ENCODE data around the gene VPS13A.

Gene VPS13A

DNA sequence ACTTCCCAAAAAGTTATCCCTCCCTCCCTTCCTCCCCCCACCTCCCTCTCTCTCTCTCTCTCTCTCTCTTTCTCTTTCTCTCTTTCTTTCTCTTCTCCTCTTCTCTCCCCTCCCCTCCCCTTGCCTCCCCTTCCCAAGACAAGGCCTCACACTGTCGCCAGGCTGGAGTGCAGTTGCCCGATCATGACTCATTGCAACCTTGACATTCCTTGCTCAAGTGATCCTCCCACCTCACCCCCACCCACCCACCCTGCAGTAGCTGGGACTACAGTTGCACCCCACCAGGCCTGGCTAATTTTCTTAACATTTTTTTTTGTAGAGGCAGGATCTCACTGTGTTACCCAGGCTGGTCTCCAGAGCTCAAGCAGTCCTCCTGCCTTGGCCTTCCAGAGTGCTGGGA, 32.8 kb downstream of the VPS13A start:
- Histone ChIP-seq H3K9ac (ENCODE audit: low read depth, low read length) (no peak overlapping the region), H3K4me1 (ENCODE audit: control insufficient read depth, insufficient read depth, low read length) (no peaks in the 10 kb centered on the region), H3K9me3 (ENCODE audit: control insufficient read depth, insufficient read depth, low read length) (no peaks in the 10 kb centered on the region)

DNA sequence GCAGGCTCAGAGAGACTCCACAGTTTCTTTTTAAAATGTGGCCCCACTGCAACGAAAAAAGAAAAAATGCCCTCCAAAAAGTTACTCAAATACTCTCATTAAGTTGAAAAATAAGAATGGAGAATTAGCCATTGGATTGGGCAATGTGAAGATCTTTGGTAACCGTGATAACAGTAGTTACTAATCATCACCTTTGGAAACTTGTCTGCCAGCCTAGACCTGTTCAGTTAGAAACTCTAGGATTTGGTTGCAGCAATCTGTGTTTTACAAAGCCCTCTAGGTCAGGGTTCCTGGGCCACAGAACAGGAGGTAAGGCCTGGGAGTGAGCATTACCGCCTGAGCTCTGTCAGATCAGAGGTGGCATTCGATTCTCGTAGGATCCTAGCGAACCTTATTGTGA, 34.2 kb downstream of the VPS13A start:
- no peak overlapping the region for H3K9ac ChIP-seq (ENCODE audit: low read depth, low read length)
- no peaks in the 10 kb centered on the region for H3K4me1 ChIP-seq (ENCODE audit: control insufficient read depth, insufficient read depth, low read length)
- H3K27me3 ChIP-seq (ENCODE audit: control insufficient read depth, insufficient read depth, low read length), result no peaks in the 10 kb centered on the region
- H3K36me3 ChIP-seq (ENCODE audit: control insufficient read depth, insufficient read depth, low read length), result peaks cover 2% of the 10 kb centered on the region
- no peak overlapping the region for H3K4me3 ChIP-seq (ENCODE audit: low read depth, low read length)
- no peaks in the 10 kb centered on the region for H3K9me3 ChIP-seq (ENCODE audit: control insufficient read depth, insufficient read depth, low read length)

More for the DNA sequence above, 32.8 kb downstream of the VPS13A start:
- no peak overlapping the region for H3K4me3 ChIP-seq (ENCODE audit: low read depth, low read length)
- no peaks in the 10 kb centered on the region for H3K27me3 ChIP-seq (ENCODE audit: control insufficient read depth, insufficient read depth, low read length)
- peaks cover 2% of the 10 kb centered on the region for H3K36me3 ChIP-seq (ENCODE audit: control insufficient read depth, insufficient read depth, low read length)

- no peaks in the 10 kb centered on the region for H3K27me3 ChIP-seq (ENCODE audit: control insufficient read depth, insufficient read depth, low read length)
- no peaks in the 10 kb centered on the region for H3K9me3 ChIP-seq (ENCODE audit: control insufficient read depth, insufficient read depth, low read length)
- no peaks in the 10 kb centered on the region for H3K4me1 ChIP-seq (ENCODE audit: control insufficient read depth, insufficient read depth, low read length)
- H3K4me3 ChIP-seq (ENCODE audit: low read depth, low read length), result no peak overlapping the region
- H3K36me3 ChIP-seq (ENCODE audit: control insufficient read depth, insufficient read depth, low read length), result peaks cover 2% of the 10 kb centered on the region
- no peak overlapping the region for H3K9ac ChIP-seq (ENCODE audit: low read depth, low read length)
Observed at GRCh38 chr9:77212801-77213200, 35.5 kb downstream of the VPS13A start.

DNA sequence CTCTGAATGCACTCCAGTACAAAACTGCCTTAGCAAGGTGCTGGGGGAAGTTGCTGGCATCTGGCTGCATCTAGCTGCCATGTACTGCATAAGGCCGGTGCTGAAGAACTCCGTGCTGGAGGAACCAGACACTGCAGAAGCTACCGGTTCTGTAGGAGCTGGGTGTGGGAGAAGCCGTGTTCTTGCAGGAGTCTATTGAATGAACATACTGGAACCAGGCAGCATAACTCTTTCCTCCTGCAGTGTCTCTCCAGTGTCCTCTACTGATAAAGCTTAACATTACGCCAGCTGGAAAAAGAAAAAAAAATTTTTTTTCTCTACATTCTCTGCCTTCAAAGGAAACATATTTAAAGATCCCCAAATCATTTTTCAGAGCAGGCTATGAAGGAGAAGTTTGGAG, 38.5 kb downstream of the VPS13A start:
- no peaks in the 10 kb centered on the region for H3K9me3 ChIP-seq (ENCODE audit: control insufficient read depth, insufficient read depth, low read length)
- no peaks in the 10 kb centered on the region for H3K27me3 ChIP-seq (ENCODE audit: control insufficient read depth, insufficient read depth, low read length)
- no peak overlapping the region for H3K4me3 ChIP-seq (ENCODE audit: low read depth, low read length)
- peaks cover 2% of the 10 kb centered on the region for H3K36me3 ChIP-seq (ENCODE audit: control insufficient read depth, insufficient read depth, low read length)
- no peaks in the 10 kb centered on the region for H3K4me1 ChIP-seq (ENCODE audit: control insufficient read depth, insufficient read depth, low read length)
- H3K9ac ChIP-seq (ENCODE audit: low read depth, low read length), result no peak overlapping the region

DNA sequence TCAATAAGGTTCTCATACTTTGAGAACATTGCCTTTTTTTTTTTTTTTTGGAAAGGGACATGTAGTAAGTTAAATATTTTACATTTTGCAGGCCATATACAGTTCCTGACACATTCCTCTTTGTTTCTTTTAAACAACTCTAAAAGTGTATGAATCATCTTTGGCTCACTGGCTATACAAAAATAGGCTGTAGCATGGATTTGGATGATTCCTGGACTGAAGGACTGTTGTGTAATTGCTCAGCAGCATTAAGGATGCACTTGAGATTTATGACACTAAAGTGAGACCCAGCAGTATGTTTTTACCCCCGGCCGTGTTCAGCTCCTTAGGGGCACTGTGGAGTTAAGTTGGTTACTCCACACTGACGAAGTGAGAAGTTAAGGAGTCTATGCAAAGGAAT, 41.3 kb downstream of the VPS13A start:
- Histone ChIP-seq H3K9ac (ENCODE audit: low read depth, low read length) (no peak overlapping the region), H3K9me3 (ENCODE audit: control insufficient read depth, insufficient read depth, low read length) (no peaks in the 10 kb centered on the region), H3K27me3 (ENCODE audit: control insufficient read depth, insufficient read depth, low read length) (no peaks in the 10 kb centered on the region), H3K4me1 (ENCODE audit: control insufficient read depth, insufficient read depth, low read length) (no peaks in the 10 kb centered on the region), H3K36me3 (ENCODE audit: control insufficient read depth, insufficient read depth, low read length) (peaks cover 2% of the 10 kb centered on the region), H3K4me3 (ENCODE audit: low read depth, low read length) (no peak overlapping the region)

DNA sequence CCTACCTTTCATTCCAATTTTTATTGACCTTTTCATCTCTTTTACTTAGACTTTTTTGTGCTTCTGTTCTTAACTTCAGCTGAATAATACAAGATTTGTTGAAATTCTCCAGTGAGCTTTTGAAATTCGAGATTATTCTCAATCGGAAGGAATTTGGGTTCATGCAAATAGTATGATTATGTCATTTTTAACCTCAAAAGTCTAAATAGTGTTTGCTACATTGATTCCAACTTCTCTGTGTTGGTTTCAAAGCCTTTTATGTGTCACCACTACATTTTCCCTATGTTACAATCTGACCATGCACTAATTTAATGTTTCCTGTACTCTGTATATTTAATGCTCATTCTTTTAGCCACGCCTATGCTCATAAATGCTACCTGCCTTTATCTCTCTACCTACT, 44.1 kb downstream of the VPS13A start:
- H3K9me3 ChIP-seq (ENCODE audit: control insufficient read depth, insufficient read depth, low read length), result no peaks in the 10 kb centered on the region
- no peaks in the 10 kb centered on the region for H3K27me3 ChIP-seq (ENCODE audit: control insufficient read depth, insufficient read depth, low read length)
- H3K36me3 ChIP-seq (ENCODE audit: control insufficient read depth, insufficient read depth, low read length), result no peaks in the 10 kb centered on the region
- no peak overlapping the region for H3K4me3 ChIP-seq (ENCODE audit: low read depth, low read length)
- no peaks in the 10 kb centered on the region for H3K4me1 ChIP-seq (ENCODE audit: control insufficient read depth, insufficient read depth, low read length)
- H3K9ac ChIP-seq (ENCODE audit: low read depth, low read length), result no peak overlapping the region

DNA sequence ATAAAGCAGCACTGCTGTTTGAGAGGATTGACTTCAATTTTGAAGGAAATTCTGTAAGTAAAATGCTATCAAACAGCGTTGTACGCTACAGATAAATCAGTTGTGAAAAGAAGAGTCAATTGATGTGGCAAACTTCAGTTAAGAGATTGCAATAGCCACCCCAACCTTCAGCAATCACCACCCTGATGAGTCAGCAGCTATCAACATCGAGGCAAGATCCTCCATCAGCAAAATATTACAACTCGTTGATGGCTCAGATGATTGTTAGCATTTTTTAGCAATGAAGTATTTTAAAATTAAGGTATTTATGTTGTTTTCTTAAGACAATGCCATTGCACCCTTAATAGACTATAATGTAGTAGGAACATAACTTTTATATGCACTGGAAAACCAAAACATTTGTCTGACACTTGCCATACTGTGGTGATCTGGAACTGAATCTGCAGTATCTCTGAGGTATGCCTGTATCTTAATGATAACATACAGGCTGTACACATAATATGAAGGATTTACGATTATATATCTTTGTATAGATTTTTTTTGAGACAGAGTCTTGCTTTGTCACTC, 47.5 kb downstream of the VPS13A start:
- no peak overlapping the region for H3K9ac ChIP-seq (ENCODE audit: low read depth, low read length)
- H3K4me3 ChIP-seq (ENCODE audit: low read depth, low read length), result no peak overlapping the region
- H3K9me3 ChIP-seq (ENCODE audit: control insufficient read depth, insufficient read depth, low read length), result no peaks in the 10 kb centered on the region
- H3K36me3 ChIP-seq (ENCODE audit: control insufficient read depth, insufficient read depth, low read length), result peaks cover 4% of the 10 kb centered on the region
- no peaks in the 10 kb centered on the region for H3K4me1 ChIP-seq (ENCODE audit: control insufficient read depth, insufficient read depth, low read length)
- no peaks in the 10 kb centered on the region for H3K27me3 ChIP-seq (ENCODE audit: control insufficient read depth, insufficient read depth, low read length)

GRCh38 chr9:77236693-77237092, 59.4 kb downstream of the VPS13A start:
- no peak overlapping the region for H3K9ac ChIP-seq (ENCODE audit: low read depth, low read length)

DNA sequence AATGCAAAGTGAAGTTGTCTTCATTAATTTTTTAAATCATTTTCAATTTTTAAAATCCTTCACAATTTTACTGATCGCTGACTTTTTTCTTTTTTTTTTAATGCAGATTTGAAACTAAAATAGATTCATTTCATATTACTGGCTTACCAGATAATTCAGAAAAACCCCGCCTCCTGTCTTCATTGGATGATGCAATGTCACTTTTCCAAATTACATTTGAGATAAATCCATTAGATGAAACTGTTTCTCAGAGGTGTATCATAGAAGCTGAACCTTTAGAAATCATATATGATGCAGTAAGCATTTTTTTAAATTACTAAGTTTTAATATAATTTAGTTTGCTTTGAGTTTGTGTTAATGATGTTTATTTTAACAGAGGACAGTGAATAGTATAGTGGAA, 60.6 kb downstream of the VPS13A start:
- Histone ChIP-seq H3K4me1 (ENCODE audit: control insufficient read depth, insufficient read depth, low read length) (no peaks in the 10 kb centered on the region), H3K27me3 (ENCODE audit: control insufficient read depth, insufficient read depth, low read length) (no peaks in the 10 kb centered on the region), H3K36me3 (ENCODE audit: control insufficient read depth, insufficient read depth, low read length) (no peaks in the 10 kb centered on the region), H3K9me3 (ENCODE audit: control insufficient read depth, insufficient read depth, low read length) (no peaks in the 10 kb centered on the region), H3K9ac (ENCODE audit: low read depth, low read length) (no peak overlapping the region), H3K4me3 (ENCODE audit: low read depth, low read length) (no peak overlapping the region)

More at GRCh38 chr9:77236693-77237092, 59.4 kb downstream of the VPS13A start:
- no peaks in the 10 kb centered on the region for H3K27me3 ChIP-seq (ENCODE audit: control insufficient read depth, insufficient read depth, low read length)
- H3K9me3 ChIP-seq (ENCODE audit: control insufficient read depth, insufficient read depth, low read length), result no peaks in the 10 kb centered on the region
- H3K4me3 ChIP-seq (ENCODE audit: low read depth, low read length), result no peak overlapping the region
- no peaks in the 10 kb centered on the region for H3K36me3 ChIP-seq (ENCODE audit: control insufficient read depth, insufficient read depth, low read length)
- no peaks in the 10 kb centered on the region for H3K4me1 ChIP-seq (ENCODE audit: control insufficient read depth, insufficient read depth, low read length)

DNA sequence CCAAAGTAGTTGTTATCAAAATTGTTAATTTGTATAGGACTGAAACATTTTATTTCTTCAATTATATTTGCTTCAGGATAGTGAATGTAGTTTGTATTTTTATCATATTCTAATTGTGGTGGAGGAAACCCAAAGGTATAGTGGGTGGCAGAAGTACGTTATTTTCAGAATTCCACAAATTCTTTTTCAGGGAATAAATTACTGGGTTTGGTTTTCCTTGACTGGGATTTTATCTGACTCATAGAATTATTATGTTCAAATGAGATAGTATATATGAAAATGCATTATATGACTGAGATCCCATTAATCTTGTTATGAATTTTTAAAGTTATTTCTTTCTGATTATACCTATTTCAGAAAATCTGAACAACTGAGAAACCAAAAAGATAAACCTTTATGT, 73.7 kb downstream of the VPS13A start:
- Histone ChIP-seq H3K4me3 (ENCODE audit: low read depth, low read length) (no peak overlapping the region), H3K27me3 (ENCODE audit: control insufficient read depth, insufficient read depth, low read length) (no peaks in the 10 kb centered on the region), H3K36me3 (ENCODE audit: control insufficient read depth, insufficient read depth, low read length) (no peaks in the 10 kb centered on the region), H3K9me3 (ENCODE audit: control insufficient read depth, insufficient read depth, low read length) (no peaks in the 10 kb centered on the region), H3K9ac (ENCODE audit: low read depth, low read length) (no peak overlapping the region), H3K4me1 (ENCODE audit: control insufficient read depth, insufficient read depth, low read length) (peaks cover 7% of the 10 kb centered on the region)

DNA sequence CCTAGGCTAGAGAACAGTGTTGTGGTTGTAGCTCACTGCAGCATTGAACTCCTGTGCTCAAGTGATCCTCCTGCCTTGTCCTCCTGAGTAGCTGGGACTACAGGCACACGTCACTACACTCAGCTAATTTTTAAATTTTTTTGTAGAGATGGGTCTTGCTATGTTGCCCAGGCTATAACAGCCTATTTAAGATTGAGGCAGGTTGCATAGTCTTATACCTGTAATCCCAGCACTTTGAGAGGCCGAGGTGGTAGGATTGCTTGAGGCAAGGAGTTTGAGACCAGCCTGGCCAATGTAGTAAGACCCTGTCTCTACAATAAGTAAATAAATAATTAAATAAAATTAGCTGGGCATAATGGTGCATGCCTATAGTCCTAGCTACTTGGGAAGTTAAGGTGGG, 79.9 kb downstream of the VPS13A start:
- Histone ChIP-seq H3K27me3 (ENCODE audit: control insufficient read depth, insufficient read depth, low read length) (no peaks in the 10 kb centered on the region), H3K9ac (ENCODE audit: low read depth, low read length) (no peak overlapping the region), H3K4me3 (ENCODE audit: low read depth, low read length) (no peak overlapping the region), H3K4me1 (ENCODE audit: control insufficient read depth, insufficient read depth, low read length) (peaks cover 7% of the 10 kb centered on the region), H3K36me3 (ENCODE audit: control insufficient read depth, insufficient read depth, low read length) (no peaks in the 10 kb centered on the region), H3K9me3 (ENCODE audit: control insufficient read depth, insufficient read depth, low read length) (no peaks in the 10 kb centered on the region)

DNA sequence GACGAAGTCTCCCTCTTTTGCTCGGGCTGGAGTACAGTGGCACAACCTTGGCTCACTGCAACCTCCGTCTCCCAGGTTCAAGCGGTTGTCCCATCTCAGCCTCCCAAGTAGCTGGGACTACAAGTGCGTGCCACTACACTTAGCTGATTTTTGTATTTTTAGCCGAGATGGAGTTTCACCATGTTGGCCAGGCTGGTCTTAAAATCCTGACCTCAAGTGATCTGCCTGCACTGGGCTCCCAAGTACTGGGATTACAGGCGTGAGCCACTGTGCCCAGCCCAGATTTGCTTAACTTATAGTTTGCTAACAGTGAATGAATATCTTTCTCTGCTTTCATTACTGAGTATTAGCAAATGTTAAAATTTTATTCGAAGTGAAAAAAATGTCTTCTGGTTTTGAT, 84.3 kb downstream of the VPS13A start:
- H3K4me3 ChIP-seq (ENCODE audit: low read depth, low read length), result no peak overlapping the region
- no peaks in the 10 kb centered on the region for H3K36me3 ChIP-seq (ENCODE audit: control insufficient read depth, insufficient read depth, low read length)
- H3K27me3 ChIP-seq (ENCODE audit: control insufficient read depth, insufficient read depth, low read length), result no peaks in the 10 kb centered on the region
- H3K4me1 ChIP-seq (ENCODE audit: control insufficient read depth, insufficient read depth, low read length), result no peaks in the 10 kb centered on the region
- H3K9me3 ChIP-seq (ENCODE audit: control insufficient read depth, insufficient read depth, low read length), result no peaks in the 10 kb centered on the region
- no peak overlapping the region for H3K9ac ChIP-seq (ENCODE audit: low read depth, low read length)
